Astrocyte (in vitro differentiated cells and primary cell): ENCODE results near the gene MKLN1. TPM values are rescaled to one million over a fixed set of nuclear protein-coding genes. Genes with fewer than 3 reads are reported as not detected.

ENCODE experiments used
- DNase-seq: peaks from one replicate; pipeline ENCODE4 v3.0.0-alpha.2; 2010; ENCODE audit warnings: low read depth
- FAIRE-seq: peaks from 2 replicates; lab custom pipeline; 2011; peaks lifted over from hg19 to GRCh38; lab: Jason Lieb, UNC
- H2AFZ ChIP-seq: 2 replicates; pipeline ENCODE4 v1.6.0; 2012; ENCODE audit warnings: low read depth, low read length, inconsistent platforms
- H3K27ac ChIP-seq: 2 replicates; pipeline ENCODE4 v1.5.1; 2011; ENCODE audit warnings: low read depth, low read length, inconsistent platforms
- H3K27me3 ChIP-seq: 2 replicates; pipeline ENCODE4 v1.6.0; 2011; ENCODE audit warnings: low read length, inconsistent platforms; ENCODE audit not compliant: insufficient read depth
- H3K36me3 ChIP-seq: 2 replicates; pipeline ENCODE4 v1.5.1; 2011; ENCODE audit warnings: low read length, inconsistent platforms; ENCODE audit not compliant: insufficient read depth
- H3K4me1 ChIP-seq: 2 replicates; pipeline ENCODE4 v1.5.1; 2011; ENCODE audit warnings: low read length, inconsistent platforms; ENCODE audit not compliant: insufficient read depth
- H3K4me2 ChIP-seq: 2 replicates; pipeline ENCODE4 v1.6.0; 2012; ENCODE audit warnings: low read length, inconsistent platforms
- H3K4me3 ChIP-seq: 2 replicates; pipeline ENCODE4 v1.5.1; 2011; ENCODE audit warnings: low read depth, mild to moderate bottlenecking, low read length, inconsistent platforms; ENCODE audit not compliant: insufficient read depth
- H3K79me2 ChIP-seq: 2 replicates; pipeline ENCODE4 v1.6.0; 2012; ENCODE audit warnings: mild to moderate bottlenecking, low read length, inconsistent platforms; ENCODE audit not compliant: insufficient read depth
- H3K9ac ChIP-seq: 2 replicates; pipeline ENCODE4 v1.6.0; 2012; ENCODE audit warnings: mild to moderate bottlenecking, low read length, inconsistent platforms
- H3K9me3 ChIP-seq: 2 replicates; pipeline ENCODE4 v1.5.1; 2012; ENCODE audit warnings: low read depth, mild to moderate bottlenecking, low read length, inconsistent platforms; ENCODE audit not compliant: insufficient read depth
- H4K20me1 ChIP-seq: 2 replicates; pipeline ENCODE4 v1.6.0; 2012; ENCODE audit warnings: low read length, inconsistent platforms; ENCODE audit not compliant: insufficient read depth
- H3K27ac Mint-ChIP-seq: one replicate; pipeline ENCODE4 v1.8.0; 2021; ENCODE audit warnings: mild to moderate bottlenecking, mixed read lengths; ENCODE audit not compliant: unreplicated experiment
- H3K27me3 Mint-ChIP-seq: one replicate; pipeline ENCODE4 v1.8.0; 2021; ENCODE audit warnings: low read depth, mixed read lengths; ENCODE audit not compliant: unreplicated experiment
- H3K36me3 Mint-ChIP-seq: one replicate; pipeline ENCODE4 v1.8.0; 2021; ENCODE audit warnings: low read depth, mixed read lengths; ENCODE audit not compliant: unreplicated experiment
- H3K4me1 Mint-ChIP-seq: one replicate; pipeline ENCODE4 v1.8.0; 2021; ENCODE audit warnings: low read depth, mixed read lengths; ENCODE audit not compliant: unreplicated experiment
- H3K4me3 Mint-ChIP-seq: one replicate; pipeline ENCODE4 v1.8.0; 2021; ENCODE audit warnings: mild to moderate bottlenecking, moderate library complexity, mixed read lengths; ENCODE audit not compliant: unreplicated experiment
- H3K9me3 Mint-ChIP-seq: one replicate; pipeline ENCODE4 v1.8.0; 2021; ENCODE audit warnings: mild to moderate bottlenecking, mixed read lengths; ENCODE audit not compliant: unreplicated experiment
- EZH2 ChIP-seq: IDR thresholded peaks from 2 replicates; pipeline ENCODE4 v1.6.1; 2012; ENCODE audit warnings: mild to moderate bottlenecking, low read length, inconsistent platforms; ENCODE audit not compliant: insufficient read depth
- total RNA-seq: library from RNA; stranded (reverse); gene quantifications from 2 replicates; pipeline ENCODE4 v1.2.1, GENCODE V29; 2021
- TF ChIP-seq, protein P1 (sequence below): IDR thresholded peaks from 2 replicates; pipeline ENCODE4 v1.5.1; 2011; ENCODE audit warnings: low read depth, mild to moderate bottlenecking, inconsistent platforms, low read length, moderate library complexity; ENCODE audit not compliant: insufficient read depth

The MKLN1 gene
- total RNA-seq, 1 donor from 2014 or later = 48.0 TPM

DNA sequence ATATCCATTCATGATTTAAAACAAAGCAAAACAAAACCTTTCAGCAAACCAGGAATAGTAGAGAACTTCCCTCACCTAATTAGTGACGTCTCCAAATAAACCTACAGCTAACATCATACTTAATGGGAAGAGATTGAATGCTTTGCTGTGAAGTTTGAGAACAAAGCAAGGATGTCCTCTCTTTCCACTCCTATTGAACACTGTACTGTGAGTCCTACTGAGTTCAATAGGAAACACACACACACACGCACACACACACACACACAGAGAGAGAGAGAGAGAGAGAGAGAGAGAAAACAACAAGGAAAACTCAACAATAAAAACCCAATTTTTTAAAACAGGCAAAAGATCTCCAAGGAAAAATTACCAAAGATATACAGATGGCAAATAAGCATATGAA, 196.4 kb downstream of the MKLN1 start:
- no peak for TF ChIP-seq EZH2
- H3K4me3 ChIP-seq = no peak overlapping the region
- no peak overlapping the region for H3K4me2 ChIP-seq

DNA sequence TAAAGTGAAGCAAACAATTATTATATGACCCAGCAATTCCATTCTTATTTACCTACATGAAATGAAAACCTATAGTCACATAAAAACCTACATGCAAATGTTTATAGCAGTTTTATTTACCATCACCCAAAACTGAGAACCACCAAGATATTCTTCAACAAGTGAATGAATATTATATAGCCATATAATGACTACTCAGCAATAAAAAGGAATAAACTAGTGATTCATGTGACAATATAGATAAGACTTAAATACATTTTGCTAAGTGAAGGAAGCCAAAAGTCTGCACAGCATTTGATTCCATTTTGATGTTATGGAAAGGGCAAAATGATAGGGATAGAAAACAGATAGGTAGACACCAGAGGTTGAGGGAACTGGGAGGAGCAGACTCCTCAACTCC, 197.0 kb downstream of the MKLN1 start:
- no peak for DNase-seq
- no peak overlapping the region for H3K4me3 Mint-ChIP-seq
- no peak overlapping the region for H3K4me3 ChIP-seq
- H3K27me3 Mint-ChIP-seq = no peaks in the 10 kb centered on the region
- TF ChIP-seq, protein P1, sequence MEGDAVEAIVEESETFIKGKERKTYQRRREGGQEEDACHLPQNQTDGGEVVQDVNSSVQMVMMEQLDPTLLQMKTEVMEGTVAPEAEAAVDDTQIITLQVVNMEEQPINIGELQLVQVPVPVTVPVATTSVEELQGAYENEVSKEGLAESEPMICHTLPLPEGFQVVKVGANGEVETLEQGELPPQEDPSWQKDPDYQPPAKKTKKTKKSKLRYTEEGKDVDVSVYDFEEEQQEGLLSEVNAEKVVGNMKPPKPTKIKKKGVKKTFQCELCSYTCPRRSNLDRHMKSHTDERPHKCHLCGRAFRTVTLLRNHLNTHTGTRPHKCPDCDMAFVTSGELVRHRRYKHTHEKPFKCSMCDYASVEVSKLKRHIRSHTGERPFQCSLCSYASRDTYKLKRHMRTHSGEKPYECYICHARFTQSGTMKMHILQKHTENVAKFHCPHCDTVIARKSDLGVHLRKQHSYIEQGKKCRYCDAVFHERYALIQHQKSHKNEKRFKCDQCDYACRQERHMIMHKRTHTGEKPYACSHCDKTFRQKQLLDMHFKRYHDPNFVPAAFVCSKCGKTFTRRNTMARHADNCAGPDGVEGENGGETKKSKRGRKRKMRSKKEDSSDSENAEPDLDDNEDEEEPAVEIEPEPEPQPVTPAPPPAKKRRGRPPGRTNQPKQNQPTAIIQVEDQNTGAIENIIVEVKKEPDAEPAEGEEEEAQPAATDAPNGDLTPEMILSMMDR = no peak
- no peak for TF ChIP-seq EZH2
- H3K79me2 ChIP-seq = peaks cover 13% of the 10 kb centered on the region
- no peaks in the 10 kb centered on the region for H4K20me1 ChIP-seq
- H2AFZ ChIP-seq = no peak overlapping the region
- H3K9me3 Mint-ChIP-seq = no peaks in the 10 kb centered on the region
- no peak for FAIRE-seq
- H3K4me1 Mint-ChIP-seq = peaks cover 27% of the 10 kb centered on the region
- no peaks in the 10 kb centered on the region for H3K4me1 ChIP-seq
- no peaks in the 10 kb centered on the region for H3K27me3 ChIP-seq
- H3K27ac ChIP-seq = no peak overlapping the region
- H3K4me2 ChIP-seq = no peak overlapping the region
- no peaks in the 10 kb centered on the region for H3K36me3 ChIP-seq
- H3K9ac ChIP-seq = no peak overlapping the region
- no peaks in the 10 kb centered on the region for H3K36me3 Mint-ChIP-seq
- no peak overlapping the region for H3K27ac Mint-ChIP-seq
- H3K9me3 ChIP-seq = no peaks in the 10 kb centered on the region

More for the DNA sequence above, 196.4 kb downstream of the MKLN1 start:
- Mint-ChIP-seq H3K9me3 (no peaks in the 10 kb centered on the region), H3K27me3 (no peaks in the 10 kb centered on the region), H3K4me1 (peaks cover 26% of the 10 kb centered on the region), H3K27ac (no peak overlapping the region), H3K36me3 (peaks cover 2% of the 10 kb centered on the region), H3K4me3 (no peak overlapping the region)
- Histone ChIP-seq H3K36me3 (no peaks in the 10 kb centered on the region), H3K79me2 (peaks cover 12% of the 10 kb centered on the region), H3K27ac (no peak overlapping the region), H2AFZ (no peak overlapping the region), H3K27me3 (no peaks in the 10 kb centered on the region), H3K4me1 (no peaks in the 10 kb centered on the region), H4K20me1 (no peaks in the 10 kb centered on the region), H3K9me3 (no peaks in the 10 kb centered on the region), H3K9ac (no peak overlapping the region)
- DNase-seq (no peak), FAIRE-seq (no peak)

DNA sequence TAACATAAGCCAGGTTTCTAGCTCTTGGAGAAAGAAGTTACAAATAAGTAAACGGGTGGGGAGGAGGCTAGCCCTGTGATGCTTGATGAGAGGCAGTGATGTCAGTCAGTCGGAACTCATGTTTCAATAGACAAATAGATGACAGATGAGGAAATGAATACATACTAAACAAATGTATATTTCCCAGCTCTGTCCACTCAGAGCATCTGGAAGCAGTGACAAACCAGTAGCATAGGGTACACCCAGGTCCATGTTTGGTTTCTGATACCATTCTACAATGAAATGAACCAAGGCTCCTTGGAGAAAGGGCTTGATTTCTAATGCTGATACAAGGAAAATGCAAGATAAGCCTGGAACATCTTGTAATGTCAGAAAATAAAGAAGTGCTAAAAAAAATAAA, 198.1 kb downstream of the MKLN1 start:
- Mint-ChIP-seq H3K27ac (no peak overlapping the region), H3K36me3 (no peaks in the 10 kb centered on the region), H3K9me3 (no peaks in the 10 kb centered on the region), H3K27me3 (no peaks in the 10 kb centered on the region), H3K4me3 (no peak overlapping the region), H3K4me1 (peaks cover 27% of the 10 kb centered on the region)
- Histone ChIP-seq H2AFZ (no peak overlapping the region), H3K36me3 (no peaks in the 10 kb centered on the region), H3K4me3 (no peak overlapping the region), H3K4me1 (no peaks in the 10 kb centered on the region), H3K27me3 (no peaks in the 10 kb centered on the region), H3K4me2 (no peak overlapping the region), H3K9me3 (no peaks in the 10 kb centered on the region), H3K9ac (no peak overlapping the region), H3K27ac (no peak overlapping the region), H4K20me1 (no peaks in the 10 kb centered on the region), H3K79me2 (peaks cover 13% of the 10 kb centered on the region)
- TF ChIP-seq, protein P1 = no peak
- no peak for TF ChIP-seq EZH2
- DNase-seq (no peak), FAIRE-seq (no peak)
